ENCODE results near the gene PAX3. TPM values are rescaled to one million over a fixed set of nuclear protein-coding genes. Genes with fewer than 3 reads are reported as not detected.

The PAX3 gene
- total RNA-seq, 1 donor from 2014 or later: 66.7 TPM

DNA sequence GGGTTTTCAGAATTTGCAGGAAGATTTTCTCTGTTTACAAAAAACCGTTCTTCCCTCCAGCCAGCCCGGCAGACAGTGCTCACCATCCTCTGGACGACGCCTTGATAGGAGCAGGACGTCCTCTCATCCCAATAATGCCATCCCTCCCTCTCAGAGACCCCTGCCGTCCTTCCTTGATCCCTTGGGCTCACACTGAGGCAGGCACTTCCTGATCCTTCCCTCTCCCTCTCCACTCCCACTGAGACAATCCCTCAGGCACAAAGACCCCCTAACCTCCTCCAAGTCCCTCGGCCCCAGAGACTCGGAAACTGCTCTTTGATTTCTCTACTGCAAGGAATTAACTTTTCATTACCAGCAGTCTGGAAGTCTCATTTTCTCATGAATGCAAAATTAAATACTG lies 42.5 kb downstream of the PAX3 start:
- Mint-ChIP-seq H3K9me3 (no peaks in the 10 kb centered on the region), H3K4me3 (no peak overlapping the region), H3K27ac (no peak overlapping the region), H3K36me3 (no peaks in the 10 kb centered on the region), H3K4me1 (ENCODE audit: unreplicated experiment) (peaks cover 8% of the 10 kb centered on the region), H3K27me3 (peaks cover 77% of the 10 kb centered on the region)
- no peak for DNase-seq (ENCODE audit: extremely low spot score, unreplicated experiment)
- TF ChIP-seq, protein P1, sequence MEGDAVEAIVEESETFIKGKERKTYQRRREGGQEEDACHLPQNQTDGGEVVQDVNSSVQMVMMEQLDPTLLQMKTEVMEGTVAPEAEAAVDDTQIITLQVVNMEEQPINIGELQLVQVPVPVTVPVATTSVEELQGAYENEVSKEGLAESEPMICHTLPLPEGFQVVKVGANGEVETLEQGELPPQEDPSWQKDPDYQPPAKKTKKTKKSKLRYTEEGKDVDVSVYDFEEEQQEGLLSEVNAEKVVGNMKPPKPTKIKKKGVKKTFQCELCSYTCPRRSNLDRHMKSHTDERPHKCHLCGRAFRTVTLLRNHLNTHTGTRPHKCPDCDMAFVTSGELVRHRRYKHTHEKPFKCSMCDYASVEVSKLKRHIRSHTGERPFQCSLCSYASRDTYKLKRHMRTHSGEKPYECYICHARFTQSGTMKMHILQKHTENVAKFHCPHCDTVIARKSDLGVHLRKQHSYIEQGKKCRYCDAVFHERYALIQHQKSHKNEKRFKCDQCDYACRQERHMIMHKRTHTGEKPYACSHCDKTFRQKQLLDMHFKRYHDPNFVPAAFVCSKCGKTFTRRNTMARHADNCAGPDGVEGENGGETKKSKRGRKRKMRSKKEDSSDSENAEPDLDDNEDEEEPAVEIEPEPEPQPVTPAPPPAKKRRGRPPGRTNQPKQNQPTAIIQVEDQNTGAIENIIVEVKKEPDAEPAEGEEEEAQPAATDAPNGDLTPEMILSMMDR (conservative IDR thresholded peaks at IDR 0.05): no peak

DNA sequence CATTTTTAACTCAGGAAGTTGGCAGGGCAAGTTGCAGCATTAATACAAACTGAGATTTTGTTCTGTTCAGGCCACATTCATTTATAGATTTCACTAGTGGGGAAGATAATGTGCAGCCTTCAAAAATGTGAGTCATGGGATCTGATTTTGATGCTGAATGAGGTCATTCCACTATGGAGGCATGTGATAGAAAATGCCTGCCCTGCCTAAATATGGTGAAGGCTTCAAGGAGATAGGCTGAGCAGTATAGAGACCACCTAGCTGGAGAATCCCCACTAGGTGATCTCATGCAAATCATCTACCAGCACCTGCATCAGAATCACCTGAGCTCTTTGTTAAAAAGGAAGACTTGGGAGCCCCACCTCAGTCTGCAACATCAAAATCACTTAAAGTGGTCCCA lies 43.7 kb downstream of the PAX3 start:
- no peaks in the 10 kb centered on the region for H3K9me3 Mint-ChIP-seq
- no peaks in the 10 kb centered on the region for H3K36me3 Mint-ChIP-seq
- H3K27ac Mint-ChIP-seq: no peak overlapping the region
- TF ChIP-seq, protein P1 (conservative IDR thresholded peaks at IDR 0.05): no peak
- H3K27me3 Mint-ChIP-seq: peaks cover 77% of the 10 kb centered on the region
- no peak for DNase-seq (ENCODE audit: extremely low spot score, unreplicated experiment)
- H3K4me3 Mint-ChIP-seq: no peak overlapping the region
- H3K4me1 Mint-ChIP-seq (ENCODE audit: unreplicated experiment): peaks cover 8% of the 10 kb centered on the region

DNA sequence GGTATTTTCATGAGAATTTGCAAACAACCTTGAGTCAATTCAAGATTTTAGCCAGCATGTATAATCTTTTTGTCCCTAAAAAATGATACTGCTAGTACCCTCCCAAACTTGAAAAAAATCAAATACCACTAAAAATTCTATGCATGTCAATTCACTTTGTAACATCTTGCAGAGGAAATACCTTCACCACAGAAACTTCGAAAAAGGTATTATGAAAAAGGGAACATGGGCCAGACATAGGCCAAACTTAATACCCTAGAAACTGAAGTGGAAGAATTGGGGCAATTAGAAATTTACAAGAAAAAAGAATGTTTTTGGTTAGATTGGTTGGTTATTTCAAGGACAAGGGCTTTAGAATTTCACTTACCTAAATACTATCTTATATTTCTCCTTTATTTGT lies 48.5 kb downstream of the PAX3 start:
- DNase-seq (ENCODE audit: extremely low spot score, unreplicated experiment): no peak
- Mint-ChIP-seq H3K36me3 (no peaks in the 10 kb centered on the region), H3K27ac (no peak overlapping the region), H3K4me3 (no peak overlapping the region), H3K27me3 (peaks cover 76% of the 10 kb centered on the region), H3K4me1 (ENCODE audit: unreplicated experiment) (no peaks in the 10 kb centered on the region), H3K9me3 (no peaks in the 10 kb centered on the region)
- TF ChIP-seq, protein P1 (conservative IDR thresholded peaks at IDR 0.05): no peak

DNA sequence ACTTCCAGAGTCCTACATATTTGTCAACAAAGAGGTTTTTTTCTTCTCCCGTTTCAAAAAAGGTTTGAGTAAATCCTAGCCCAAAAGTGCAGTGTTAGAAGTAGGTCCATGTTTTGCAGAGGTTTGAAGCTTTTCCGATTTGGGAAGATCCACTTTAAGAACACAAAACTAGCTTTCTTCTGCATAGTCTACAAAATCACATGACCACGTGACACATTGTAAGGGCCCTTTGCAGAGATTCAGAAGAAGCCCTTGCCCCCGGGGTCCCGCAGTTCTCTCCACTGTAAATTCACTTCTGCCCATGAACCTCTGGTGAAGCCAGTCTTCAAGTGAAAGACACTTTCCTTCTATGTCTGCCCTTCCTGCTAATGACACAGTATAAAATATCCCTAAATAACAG lies 49.4 kb downstream of the PAX3 start:
- peaks cover 77% of the 10 kb centered on the region for H3K27me3 Mint-ChIP-seq
- TF ChIP-seq, protein P1 (conservative IDR thresholded peaks at IDR 0.05): no peak
- no peaks in the 10 kb centered on the region for H3K36me3 Mint-ChIP-seq
- no peak overlapping the region for H3K27ac Mint-ChIP-seq
- no peaks in the 10 kb centered on the region for H3K9me3 Mint-ChIP-seq
- no peak for DNase-seq (ENCODE audit: extremely low spot score, unreplicated experiment)
- H3K4me1 Mint-ChIP-seq (ENCODE audit: unreplicated experiment): no peaks in the 10 kb centered on the region
- no peak overlapping the region for H3K4me3 Mint-ChIP-seq

DNA sequence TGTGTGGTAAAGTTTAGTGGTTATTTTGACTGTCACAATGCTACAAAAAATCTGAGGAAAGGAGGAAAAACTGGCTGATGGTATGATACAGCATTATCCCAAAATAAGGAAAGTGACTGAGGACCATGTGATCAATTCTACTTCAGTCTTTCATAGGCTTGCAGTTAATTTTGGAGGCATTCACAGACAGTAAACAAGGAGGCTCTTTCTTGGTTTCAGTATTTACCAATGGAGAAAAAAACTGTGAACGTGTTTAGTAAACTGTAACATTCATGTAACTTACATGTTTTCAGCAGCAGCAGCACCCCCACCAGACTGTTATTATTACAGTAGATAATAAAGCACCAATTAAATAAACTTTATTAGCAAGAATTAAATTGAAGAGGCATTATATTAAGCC lies 50.0 kb downstream of the PAX3 start:
- Mint-ChIP-seq H3K4me3 (no peak overlapping the region), H3K27me3 (peaks cover 77% of the 10 kb centered on the region), H3K36me3 (no peaks in the 10 kb centered on the region), H3K4me1 (ENCODE audit: unreplicated experiment) (no peaks in the 10 kb centered on the region), H3K27ac (no peak overlapping the region), H3K9me3 (no peaks in the 10 kb centered on the region)
- DNase-seq (ENCODE audit: extremely low spot score, unreplicated experiment): no peak
- TF ChIP-seq, protein P1 (conservative IDR thresholded peaks at IDR 0.05): no peak

DNA sequence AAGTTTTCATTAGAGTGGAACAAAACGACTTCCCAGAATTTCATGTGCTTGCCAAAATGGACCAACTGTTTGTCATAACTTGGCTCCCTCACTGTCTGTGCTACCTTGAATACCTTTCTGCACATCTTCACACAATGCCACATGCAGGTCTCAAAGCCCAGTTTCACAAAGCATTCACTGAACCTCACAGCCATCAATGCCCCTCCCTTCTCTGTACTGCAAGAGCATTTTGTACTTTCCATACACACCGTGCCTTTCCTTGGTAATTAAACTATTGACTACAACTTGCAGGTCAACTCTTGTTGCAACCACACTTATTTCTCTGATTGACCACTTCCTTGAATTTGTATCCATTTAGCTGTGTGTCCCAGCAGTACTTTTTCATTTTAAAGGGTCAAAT lies 50.5 kb downstream of the PAX3 start:
- H3K4me1 Mint-ChIP-seq (ENCODE audit: unreplicated experiment): no peaks in the 10 kb centered on the region
- H3K9me3 Mint-ChIP-seq: no peaks in the 10 kb centered on the region
- H3K36me3 Mint-ChIP-seq: no peaks in the 10 kb centered on the region
- peaks cover 80% of the 10 kb centered on the region for H3K27me3 Mint-ChIP-seq
- H3K27ac Mint-ChIP-seq: no peak overlapping the region
- H3K4me3 Mint-ChIP-seq: no peak overlapping the region
- TF ChIP-seq, protein P1 (conservative IDR thresholded peaks at IDR 0.05): no peak
- DNase-seq (ENCODE audit: extremely low spot score, unreplicated experiment): no peak

Data from type B pancreatic cell (in vitro differentiated cells).